Activated T-cell treated with anti-CD3 and anti-CD28 coated beads for 48 hours (primary cell): Measurements from ENCODE around the gene NPIPA8.
"Not testable (repeated sequence)": the region's sequence is repeated elsewhere in the genome, so short reads cannot be mapped to it uniquely, and the experiment has no call there.

Experiments used
- DNase-seq: peaks from one replicate; pipeline ENCODE4 v3.0.0-alpha.2; 2020; ENCODE audit warnings: low read depth

The NPIPA8 gene

DNA sequence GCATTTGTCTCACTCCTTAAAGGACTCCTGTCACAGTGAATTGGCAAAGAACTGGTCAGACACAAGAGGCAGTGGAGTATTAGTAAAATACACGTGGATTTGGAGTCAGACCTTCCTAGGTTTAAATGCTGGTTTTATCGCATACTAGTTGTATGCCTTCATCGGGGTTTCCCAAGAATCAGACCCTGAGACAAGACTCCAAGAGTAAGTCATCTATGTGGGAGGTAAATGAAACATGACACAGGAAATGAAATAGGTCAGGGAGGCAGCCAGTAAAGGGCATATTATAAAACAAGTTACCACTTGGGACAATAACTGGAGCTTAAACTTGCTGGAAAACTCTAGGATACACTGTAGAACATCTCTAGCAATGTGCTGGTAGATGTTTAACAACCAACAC lies 59.8 kb downstream of the NPIPA8 start:
- not testable (repeated sequence) for DNase-seq

GRCh38 chr16:18270171-18270570 lies 66.4 kb downstream of the NPIPA8 start:
- DNase-seq = not testable (repeated sequence)
